RWPE2 (cell line): ENCODE results near the gene C12orf50.

Experiments
- ATAC-seq: fragments of 200-7000 bp; cut with Tn5 transposase; 3 replicates; pipeline ENCODE4 v1.9.1; 2021; ENCODE audit warnings: low read depth
- DNase-seq: peaks from one replicate; pipeline ENCODE4 v3.0.0-alpha.2; 2020; ENCODE audit warnings: low spot score
- H3K27ac ChIP-seq: fragments of 450-650 bp; 2 replicates; pipeline ENCODE4 v1.5.1; 2017; ENCODE audit warnings: mild to moderate bottlenecking; ENCODE audit not compliant: poor library complexity, severe bottlenecking
- H3K27me3 ChIP-seq: fragments of 250-450 bp; sonication (Bioruptor Pico); 2 replicates; pipeline ENCODE4 v1.5.1; 2021; ENCODE audit warnings: mild to moderate bottlenecking, moderate library complexity; ENCODE audit not compliant: insufficient read depth, poor library complexity, severe bottlenecking
- H3K36me3 ChIP-seq: fragments of 250-450 bp; sonication (Bioruptor Pico); 2 replicates; pipeline ENCODE4 v1.5.1; 2020; ENCODE audit warnings: low read depth, mild to moderate bottlenecking, moderate library complexity
- H3K4me1 ChIP-seq: fragments of 250-450 bp; sonication (Bioruptor Pico); 2 replicates; pipeline ENCODE4 v1.5.1; 2021; ENCODE audit warnings: mild to moderate bottlenecking, moderate library complexity; ENCODE audit not compliant: insufficient read depth, poor library complexity, severe bottlenecking
- H3K4me3 ChIP-seq: fragments of 250-450 bp; sonication (Bioruptor Pico); 2 replicates; pipeline ENCODE4 v1.5.1; 2021; ENCODE audit warnings: mild to moderate bottlenecking, moderate library complexity; ENCODE audit not compliant: severe bottlenecking
- H3K9me3 ChIP-seq: fragments of 250-450 bp; sonication (Bioruptor Pico); 2 replicates; pipeline ENCODE4 v1.5.1; 2021; ENCODE audit warnings: mild to moderate bottlenecking, moderate library complexity; ENCODE audit not compliant: severe bottlenecking
- TF ChIP-seq, protein P1 (sequence below): fragments of 450-650 bp; IDR thresholded peaks from one replicate; pipeline ENCODE4 v1.5.1; 2017; ENCODE audit warnings: mild to moderate bottlenecking, moderate library complexity; ENCODE audit not compliant: poor library complexity, severe bottlenecking

The C12orf50 gene

DNA sequence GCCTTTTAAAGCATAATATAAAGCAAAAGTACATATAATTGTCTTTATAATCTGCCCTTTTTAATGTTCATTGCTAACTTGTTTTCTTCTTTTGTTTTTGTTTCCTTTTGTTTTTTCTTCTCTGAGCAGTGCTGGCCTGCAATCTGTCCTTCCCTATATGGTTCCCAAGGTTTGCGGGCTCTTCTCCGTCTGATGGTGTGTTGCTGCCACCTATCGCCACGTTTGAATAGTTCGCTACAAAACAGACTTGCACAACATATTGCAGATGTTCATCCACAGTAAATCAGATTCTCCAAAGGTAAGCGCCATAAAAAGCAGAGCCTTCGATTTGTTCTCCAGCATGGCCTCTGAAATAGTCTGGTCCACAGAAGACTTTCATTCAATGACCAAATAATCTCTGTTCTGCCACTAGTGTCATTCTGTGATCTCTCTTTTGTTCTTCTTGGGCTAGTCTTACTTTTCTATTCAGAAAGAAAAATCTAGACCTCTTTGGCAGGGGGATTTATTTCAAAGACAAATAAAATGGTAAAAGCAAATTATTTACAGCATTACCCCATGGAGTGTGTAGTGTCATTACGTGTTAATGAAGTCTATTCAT lies 33.5 kb downstream of the C12orf50 start:
- ATAC-seq (peak; percentile 93), DNase-seq (no peak)

DNA sequence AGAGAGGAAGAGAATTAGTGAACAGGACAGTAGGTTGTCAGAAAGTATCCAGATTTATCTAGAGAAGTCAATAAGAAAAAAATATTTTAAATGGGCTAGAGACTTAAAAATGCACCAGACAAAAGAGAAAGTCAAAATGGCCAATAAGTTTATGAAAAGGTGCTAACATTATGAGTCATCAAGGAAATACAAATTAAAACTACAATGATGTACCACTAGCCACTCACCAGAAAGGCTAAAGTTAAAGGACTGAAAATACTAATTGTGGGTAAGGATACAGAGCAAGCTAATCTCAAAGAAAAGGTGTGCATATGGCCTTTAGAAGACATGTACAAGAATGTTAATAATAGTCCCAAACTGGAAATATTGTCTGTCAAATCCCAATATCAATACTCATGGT lies 37.7 kb downstream of the C12orf50 start:
- Histone ChIP-seq H3K27ac (no peak overlapping the region), H3K9me3 (no peaks in the 10 kb centered on the region), H3K27me3 (no peaks in the 10 kb centered on the region), H3K36me3 (no peaks in the 10 kb centered on the region), H3K4me3 (no peak overlapping the region), H3K4me1 (no peaks in the 10 kb centered on the region)
- ATAC-seq = no peak
- no peak for DNase-seq
- TF ChIP-seq, protein P1, sequence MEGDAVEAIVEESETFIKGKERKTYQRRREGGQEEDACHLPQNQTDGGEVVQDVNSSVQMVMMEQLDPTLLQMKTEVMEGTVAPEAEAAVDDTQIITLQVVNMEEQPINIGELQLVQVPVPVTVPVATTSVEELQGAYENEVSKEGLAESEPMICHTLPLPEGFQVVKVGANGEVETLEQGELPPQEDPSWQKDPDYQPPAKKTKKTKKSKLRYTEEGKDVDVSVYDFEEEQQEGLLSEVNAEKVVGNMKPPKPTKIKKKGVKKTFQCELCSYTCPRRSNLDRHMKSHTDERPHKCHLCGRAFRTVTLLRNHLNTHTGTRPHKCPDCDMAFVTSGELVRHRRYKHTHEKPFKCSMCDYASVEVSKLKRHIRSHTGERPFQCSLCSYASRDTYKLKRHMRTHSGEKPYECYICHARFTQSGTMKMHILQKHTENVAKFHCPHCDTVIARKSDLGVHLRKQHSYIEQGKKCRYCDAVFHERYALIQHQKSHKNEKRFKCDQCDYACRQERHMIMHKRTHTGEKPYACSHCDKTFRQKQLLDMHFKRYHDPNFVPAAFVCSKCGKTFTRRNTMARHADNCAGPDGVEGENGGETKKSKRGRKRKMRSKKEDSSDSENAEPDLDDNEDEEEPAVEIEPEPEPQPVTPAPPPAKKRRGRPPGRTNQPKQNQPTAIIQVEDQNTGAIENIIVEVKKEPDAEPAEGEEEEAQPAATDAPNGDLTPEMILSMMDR = no peak

More for the DNA sequence above, 33.5 kb downstream of the C12orf50 start:
- no peaks in the 10 kb centered on the region for H3K9me3 ChIP-seq
- H3K27me3 ChIP-seq = no peaks in the 10 kb centered on the region
- no peak overlapping the region for H3K27ac ChIP-seq
- no peak overlapping the region for H3K4me3 ChIP-seq
- TF ChIP-seq, protein P1 = peak; percentile 91
- no peaks in the 10 kb centered on the region for H3K36me3 ChIP-seq
- H3K4me1 ChIP-seq = no peaks in the 10 kb centered on the region

DNA sequence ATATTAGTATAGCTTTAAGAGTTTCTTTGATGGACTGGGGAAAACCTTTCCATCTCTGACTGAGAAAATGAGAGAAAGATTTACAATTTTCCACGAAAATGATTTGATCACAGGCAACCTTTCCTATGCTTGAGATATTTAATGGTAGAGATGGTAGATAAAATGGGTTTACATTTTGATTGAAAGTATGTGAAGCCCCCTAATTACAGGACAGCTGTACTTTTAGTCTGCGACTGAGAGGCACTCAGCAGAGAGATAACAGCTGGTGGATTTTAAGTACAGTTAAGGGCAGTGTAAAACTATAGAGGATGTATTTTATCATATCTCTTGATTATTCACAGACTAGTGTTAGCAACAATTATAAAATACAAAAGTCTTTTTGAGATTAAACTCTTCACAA lies 40.7 kb downstream of the C12orf50 start:
- DNase-seq = no peak
- no peaks in the 10 kb centered on the region for H3K27me3 ChIP-seq
- no peak for ATAC-seq
- no peaks in the 10 kb centered on the region for H3K36me3 ChIP-seq
- no peaks in the 10 kb centered on the region for H3K9me3 ChIP-seq
- H3K4me3 ChIP-seq = no peak overlapping the region
- TF ChIP-seq, protein P1 = no peak
- H3K4me1 ChIP-seq = no peaks in the 10 kb centered on the region
- no peak overlapping the region for H3K27ac ChIP-seq

DNA sequence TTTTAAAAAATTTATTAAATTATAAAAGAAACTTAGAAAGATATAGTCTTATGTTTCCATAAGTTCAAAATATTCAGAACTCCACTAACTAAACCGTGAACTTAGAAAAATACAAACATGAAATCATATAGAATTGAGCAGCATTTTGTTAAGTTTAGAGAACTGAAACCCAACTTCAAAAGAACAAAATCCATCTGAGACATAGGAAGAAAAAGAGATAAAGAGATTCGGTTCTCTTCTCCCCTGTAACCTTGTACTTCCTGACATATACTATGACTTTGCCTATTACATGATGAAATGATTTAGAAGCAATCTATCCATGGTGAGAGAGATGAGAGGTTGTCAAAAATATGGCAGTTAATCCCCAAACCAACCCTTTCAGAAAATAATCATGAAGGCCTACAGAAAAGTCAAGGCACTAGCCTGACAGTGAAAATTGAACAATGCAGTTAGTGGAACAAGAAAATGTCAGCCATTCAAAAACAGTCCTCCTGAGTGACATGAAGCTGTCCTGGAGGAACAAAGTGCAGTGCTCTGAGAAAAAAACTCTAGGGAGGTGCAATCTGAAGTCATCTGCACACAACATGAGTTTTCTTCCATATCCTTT lies 44.0 kb downstream of the C12orf50 start:
- Histone ChIP-seq H3K27me3 (no peaks in the 10 kb centered on the region), H3K36me3 (no peaks in the 10 kb centered on the region), H3K4me1 (no peaks in the 10 kb centered on the region), H3K4me3 (no peak overlapping the region), H3K27ac (no peak overlapping the region), H3K9me3 (no peaks in the 10 kb centered on the region)
- DNase-seq (no peak), ATAC-seq (no peak)
- TF ChIP-seq, protein P1 = no peak

GRCh38 chr12:87982208-87982607 lies 47.0 kb downstream of the C12orf50 start:
- no peak for DNase-seq
- Histone ChIP-seq H3K9me3 (no peaks in the 10 kb centered on the region), H3K27ac (no peak overlapping the region), H3K4me1 (no peaks in the 10 kb centered on the region), H3K27me3 (no peaks in the 10 kb centered on the region), H3K4me3 (no peak overlapping the region), H3K36me3 (no peaks in the 10 kb centered on the region)
- ATAC-seq = no peak
- TF ChIP-seq, protein P1 = no peak
